Large intestine (tissue), 3 donors: ENCODE results near the gene PRKN. TPM values are rescaled to one million over a fixed set of nuclear protein-coding genes. Genes with fewer than 3 reads are reported as not detected.

Source experiments
- DNase-seq, 2 donors: peaks; one replicate each; pipeline versions ENCODE4 v3.0.0 to v3.0.0-alpha.2; 2013
- H3K27ac ChIP-seq: one replicate; pipeline ENCODE4 v1.5.1; 2013; ENCODE audit warnings: low read length
- H3K27me3 ChIP-seq: 2 replicates; pipeline ENCODE4 v1.6.1; 2013; ENCODE audit warnings: low read length; ENCODE audit not compliant: control insufficient read depth, insufficient read depth
- H3K36me3 ChIP-seq: 2 replicates; pipeline ENCODE4 v1.6.1; 2013; ENCODE audit warnings: low read length; ENCODE audit not compliant: control insufficient read depth, insufficient read depth
- H3K4me1 ChIP-seq: one replicate; pipeline ENCODE4 v1.6.1; 2013; ENCODE audit warnings: low read length; ENCODE audit not compliant: control insufficient read depth, insufficient read depth
- H3K4me3 ChIP-seq: one replicate; pipeline ENCODE4 v1.5.1; 2013; ENCODE audit warnings: low read length
- H3K9me3 ChIP-seq: one replicate; pipeline ENCODE4 v1.6.1; 2013; ENCODE audit warnings: mild to moderate bottlenecking, low read depth, low read length, moderate library complexity; ENCODE audit not compliant: control insufficient read depth
- WGBS: methylation state at CpG from one replicate; pipeline ENCODE4 v1.1.5; 2013; ENCODE audit warnings: low lambda C conversion rate; ENCODE audit not compliant: insufficient coverage; 5-methylcytosine and 5-hydroxymethylcytosine counted together
- polyA plus RNA-seq: library from polyadenylated mRNA; unstranded; fragments of 120-200 nt; gene quantifications from one replicate; pipeline ENCODE4 v1.2.1, GENCODE V29; 2013

The PRKN gene
- polyA plus RNA-seq, 1 donor = 2.5 TPM

DNA sequence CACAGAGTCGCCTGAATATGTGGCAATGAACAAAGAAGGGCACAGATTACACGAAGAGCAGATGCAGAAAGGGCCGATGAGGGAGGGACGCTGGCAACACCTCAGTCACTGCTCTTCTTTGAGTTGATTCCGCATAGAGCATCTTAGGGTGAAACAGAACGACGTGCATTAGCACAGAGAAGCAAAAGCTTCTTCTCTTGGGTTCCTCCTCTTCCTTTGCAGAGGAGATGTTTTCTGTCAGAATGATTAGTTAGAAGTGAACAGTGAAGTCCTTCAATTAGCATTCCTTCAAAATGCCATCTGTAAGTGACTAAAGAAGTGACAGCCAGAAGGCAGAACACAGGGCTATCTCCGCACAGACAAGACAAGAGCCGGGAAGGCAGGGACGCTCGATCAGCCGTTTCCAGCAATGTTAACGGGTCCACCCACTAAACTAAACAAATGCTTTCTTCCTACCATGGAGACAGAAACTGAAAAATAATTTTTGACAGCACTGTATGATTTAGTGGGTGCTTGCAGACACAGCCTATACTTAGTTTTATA lies 1233.9 kb downstream of the PRKN start:
- Histone ChIP-seq H3K4me1 (no peaks in the 10 kb centered on the region), H3K36me3 (no peaks in the 10 kb centered on the region), H3K4me3 (no peak overlapping the region), H3K27ac (no peak overlapping the region), H3K27me3 (no peaks in the 10 kb centered on the region), H3K9me3 (no peaks in the 10 kb centered on the region)
- no CpG with 5 or more reads among the region's 13 CpGs for WGBS
- no peak for DNase-seq

DNA sequence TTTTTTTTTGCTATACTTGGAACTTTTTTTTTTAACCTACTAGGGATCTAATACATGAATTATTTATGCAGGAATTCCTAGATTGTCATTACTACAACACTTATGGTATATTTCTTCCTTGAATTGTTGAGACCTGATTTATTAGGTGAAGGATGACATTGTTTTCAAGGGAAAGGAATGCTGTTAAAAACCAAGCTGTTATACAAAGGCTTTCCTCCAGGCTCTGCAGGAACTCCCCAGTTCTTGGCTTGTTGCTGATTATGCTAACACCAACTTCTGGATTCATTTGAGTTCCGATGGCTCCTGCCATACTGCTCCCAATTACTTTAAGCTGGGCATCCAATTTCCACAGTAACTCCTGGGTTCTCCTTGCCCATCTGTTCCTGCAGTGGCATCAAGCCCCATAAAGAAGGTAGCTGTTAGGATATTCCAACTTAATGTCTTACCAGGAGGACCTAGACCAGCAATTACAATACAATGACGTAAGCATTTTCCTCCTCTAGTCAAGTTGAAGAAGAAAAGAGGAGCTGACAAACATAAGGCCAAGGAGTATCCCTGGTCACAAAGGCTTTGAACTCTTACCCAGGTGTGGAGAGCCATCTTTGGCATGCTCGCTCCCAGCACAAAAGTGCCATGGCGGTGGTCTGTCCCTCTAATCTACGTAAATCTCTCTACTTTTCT lies 1237.8 kb downstream of the PRKN start:
- WGBS = 100% methylated on average over 2 of the region's 5 CpGs
- Histone ChIP-seq H3K36me3 (no peaks in the 10 kb centered on the region), H3K9me3 (no peaks in the 10 kb centered on the region), H3K27ac (no peak overlapping the region), H3K4me3 (no peak overlapping the region), H3K27me3 (no peaks in the 10 kb centered on the region), H3K4me1 (no peaks in the 10 kb centered on the region)
- no peak for DNase-seq

DNA sequence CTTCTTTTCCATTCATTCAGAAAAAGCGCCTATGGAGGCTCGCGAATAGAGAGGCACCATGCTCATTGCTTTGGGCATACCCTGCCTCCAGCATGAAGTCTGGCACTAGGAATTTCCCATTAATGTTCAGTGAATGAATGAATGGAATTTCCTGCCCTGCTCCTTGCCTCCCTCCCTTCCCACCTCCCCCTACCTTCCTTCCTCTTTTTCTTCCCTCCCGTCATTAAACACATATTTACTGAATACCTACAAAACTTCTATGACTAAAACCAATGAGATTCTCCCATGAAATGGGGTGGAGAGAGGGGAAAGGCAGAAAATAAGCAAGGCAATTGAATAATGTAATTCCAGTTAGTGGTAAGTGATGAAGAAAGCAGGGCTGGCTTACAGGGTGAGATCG lies 1239.9 kb downstream of the PRKN start:
- H3K4me1 ChIP-seq = no peaks in the 10 kb centered on the region
- H3K27ac ChIP-seq = no peak overlapping the region
- no peaks in the 10 kb centered on the region for H3K36me3 ChIP-seq
- DNase-seq = no peak
- H3K27me3 ChIP-seq = no peaks in the 10 kb centered on the region
- H3K9me3 ChIP-seq = no peaks in the 10 kb centered on the region
- H3K4me3 ChIP-seq = no peak overlapping the region
- WGBS = no CpG with 5 or more reads among the region's 5 CpGs

DNA sequence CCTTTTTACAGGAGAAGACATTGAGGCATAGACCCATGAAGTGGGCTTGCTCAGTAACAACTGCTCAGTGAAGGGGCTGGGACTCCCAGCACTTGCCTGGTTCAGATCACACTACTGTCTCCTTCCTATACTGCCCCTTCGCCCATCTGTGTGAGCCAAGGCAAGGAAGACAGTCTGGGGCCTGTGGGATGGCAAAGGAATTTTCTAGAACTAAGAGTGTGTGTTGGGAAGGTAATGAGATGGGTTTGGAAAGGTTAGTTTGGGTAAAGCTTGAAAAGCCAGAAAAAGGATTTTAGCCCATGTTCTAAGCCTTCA lies 1240.4 kb downstream of the PRKN start:
- no peak overlapping the region for H3K4me3 ChIP-seq
- no peaks in the 10 kb centered on the region for H3K27me3 ChIP-seq
- WGBS = no CpG with 5 or more reads among the region's 1 CpG
- H3K36me3 ChIP-seq = no peaks in the 10 kb centered on the region
- no peaks in the 10 kb centered on the region for H3K4me1 ChIP-seq
- DNase-seq = no peak
- H3K9me3 ChIP-seq = no peaks in the 10 kb centered on the region
- H3K27ac ChIP-seq = no peak overlapping the region

DNA sequence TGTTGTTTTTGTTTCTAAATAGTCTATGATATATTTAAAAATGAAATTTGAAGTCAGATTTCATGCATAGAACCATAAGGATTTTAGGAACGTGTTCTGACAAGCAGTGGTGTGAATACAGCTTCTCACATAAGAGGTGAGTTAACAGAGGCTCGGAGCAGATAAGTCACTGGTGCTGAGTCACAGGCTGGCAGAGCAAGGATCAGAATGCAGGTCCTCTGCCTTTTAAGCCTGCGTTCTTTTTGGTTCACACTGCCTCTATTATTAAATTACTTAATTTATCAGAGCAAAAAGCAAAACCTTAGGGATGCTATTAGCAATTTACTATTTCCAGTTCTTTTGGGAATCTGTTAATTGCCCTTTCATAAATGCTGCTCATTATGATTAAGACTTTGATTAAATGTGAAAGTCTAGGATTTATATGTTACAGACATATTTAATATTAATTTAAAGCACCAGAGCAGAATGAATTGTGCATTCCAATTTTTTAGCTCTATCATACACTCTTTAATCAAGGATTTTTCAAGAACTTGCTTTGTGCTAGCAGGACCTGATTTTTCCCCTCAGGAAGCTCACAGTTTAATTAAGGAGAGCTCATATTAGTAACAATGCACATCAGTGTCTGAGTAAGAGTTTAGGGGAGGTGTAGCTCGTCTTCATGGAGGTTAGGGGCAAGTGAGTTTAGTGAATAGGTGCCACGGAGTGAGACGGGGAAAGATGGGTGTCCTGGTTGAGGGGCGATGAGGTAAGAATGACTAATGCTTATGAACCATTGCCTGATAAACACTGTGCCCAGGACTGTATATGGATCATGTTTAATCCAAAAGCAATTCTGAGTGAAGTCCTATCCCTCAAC lies 1241.0 kb downstream of the PRKN start:
- Histone ChIP-seq H3K36me3 (no peaks in the 10 kb centered on the region), H3K27me3 (no peaks in the 10 kb centered on the region), H3K4me3 (no peak overlapping the region), H3K9me3 (no peaks in the 10 kb centered on the region), H3K4me1 (no peaks in the 10 kb centered on the region), H3K27ac (no peak overlapping the region)
- WGBS = 87% methylated on average over 3 of the region's 7 CpGs
- DNase-seq = no peak

DNA sequence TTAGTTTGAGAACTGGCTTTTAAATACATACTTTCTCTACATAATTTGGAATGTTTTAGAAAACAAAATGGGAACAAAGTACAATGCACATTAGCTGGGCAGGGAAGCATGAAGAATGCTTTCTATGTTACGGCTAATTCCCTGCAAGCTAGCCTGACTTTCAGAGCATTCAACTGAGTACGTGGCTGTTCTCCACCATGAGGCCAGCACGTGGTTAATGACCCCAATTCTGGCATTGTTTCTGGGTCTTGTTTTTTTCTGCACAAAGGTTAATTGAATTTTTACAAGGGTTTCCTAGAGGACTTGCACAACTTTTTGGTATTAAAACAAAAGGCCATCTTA lies 1245.1 kb downstream of the PRKN start:
- H3K4me1 ChIP-seq = no peaks in the 10 kb centered on the region
- WGBS = no CpG with 5 or more reads among the region's 3 CpGs

DNA sequence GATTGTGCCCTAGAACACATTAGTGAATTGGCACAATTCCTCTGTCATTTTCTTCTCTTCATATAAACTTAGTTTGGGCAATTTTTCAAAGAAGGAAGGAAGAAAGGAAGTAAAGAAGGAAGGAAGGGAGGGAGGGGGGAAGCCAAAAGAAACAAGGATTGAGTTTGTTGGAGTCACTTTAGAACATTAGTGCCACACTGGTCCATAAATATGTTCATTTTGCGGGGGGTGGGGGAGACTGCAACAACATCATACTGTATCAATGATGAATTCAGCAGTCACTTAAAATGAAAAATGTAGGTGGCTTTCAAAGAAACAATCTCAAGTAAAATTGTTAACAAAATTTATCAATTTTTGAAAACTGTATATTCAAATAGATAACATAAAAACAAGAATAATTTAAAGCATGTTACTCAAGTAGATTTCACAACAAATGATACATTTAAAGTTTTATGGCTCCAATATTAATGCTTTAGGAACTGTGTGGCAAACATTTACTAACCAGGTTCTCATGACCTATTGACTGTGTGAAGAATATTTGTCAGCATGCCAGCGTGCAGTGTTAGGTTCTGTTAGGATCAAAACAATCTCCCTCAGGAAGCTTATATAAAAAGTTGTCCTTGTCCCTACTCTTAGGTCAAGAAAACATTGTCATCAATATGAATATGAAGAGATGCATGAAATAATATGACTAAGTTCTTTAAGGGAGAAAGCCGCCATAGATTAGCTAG lies 1245.6 kb downstream of the PRKN start:
- Histone ChIP-seq H3K36me3 (no peaks in the 10 kb centered on the region), H3K4me1 (no peaks in the 10 kb centered on the region), H3K27ac (no peak overlapping the region), H3K27me3 (no peaks in the 10 kb centered on the region), H3K9me3 (no peaks in the 10 kb centered on the region), H3K4me3 (no peak overlapping the region)
- no peak for DNase-seq
- no CpG with 5 or more reads among the region's 3 CpGs for WGBS

More for the DNA sequence above, 1245.1 kb downstream of the PRKN start:
- H3K27ac ChIP-seq = no peak overlapping the region
- no peak overlapping the region for H3K4me3 ChIP-seq
- H3K36me3 ChIP-seq = no peaks in the 10 kb centered on the region
- H3K27me3 ChIP-seq = no peaks in the 10 kb centered on the region
- DNase-seq = no peak
- H3K9me3 ChIP-seq = no peaks in the 10 kb centered on the region

DNA sequence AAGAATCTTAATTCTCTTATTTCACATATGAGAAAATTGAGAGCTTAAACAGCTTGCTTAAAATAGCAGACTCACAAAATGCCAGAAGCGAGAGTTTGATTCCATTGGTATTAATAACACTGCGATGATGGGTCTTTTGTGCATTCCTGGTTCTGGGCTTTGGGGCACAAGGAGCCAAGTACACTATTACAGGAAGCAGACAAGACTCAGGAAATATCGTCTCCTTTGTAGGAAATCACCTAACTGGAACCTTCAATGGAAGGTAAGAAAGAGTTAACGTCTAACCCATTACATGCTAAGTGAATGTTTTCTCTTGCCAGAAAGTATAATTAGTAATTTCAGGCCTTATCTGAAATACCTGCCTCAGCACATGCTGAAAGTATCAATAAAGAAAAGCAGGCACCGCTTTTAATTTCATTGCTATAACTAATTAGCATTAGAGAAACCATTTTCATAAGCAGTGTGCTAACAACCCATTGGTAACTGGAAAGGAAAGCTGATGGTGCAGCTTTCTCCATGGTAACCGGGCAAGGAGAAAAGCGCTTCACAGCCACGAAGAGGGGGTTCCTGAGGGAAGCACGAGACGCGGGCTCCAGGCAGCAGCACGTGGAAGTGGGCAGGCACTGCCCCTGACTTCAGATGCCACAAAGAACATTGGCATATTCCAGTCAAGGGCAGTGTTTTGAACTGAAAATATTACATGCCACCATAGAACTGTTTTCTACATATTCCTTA lies 1247.0 kb downstream of the PRKN start:
- no peak overlapping the region for H3K4me3 ChIP-seq
- no peaks in the 10 kb centered on the region for H3K4me1 ChIP-seq
- no peaks in the 10 kb centered on the region for H3K9me3 ChIP-seq
- H3K36me3 ChIP-seq = no peaks in the 10 kb centered on the region
- WGBS = no CpG with 5 or more reads among the region's 12 CpGs
- H3K27me3 ChIP-seq = no peaks in the 10 kb centered on the region
- no peak for DNase-seq
- no peak overlapping the region for H3K27ac ChIP-seq

DNA sequence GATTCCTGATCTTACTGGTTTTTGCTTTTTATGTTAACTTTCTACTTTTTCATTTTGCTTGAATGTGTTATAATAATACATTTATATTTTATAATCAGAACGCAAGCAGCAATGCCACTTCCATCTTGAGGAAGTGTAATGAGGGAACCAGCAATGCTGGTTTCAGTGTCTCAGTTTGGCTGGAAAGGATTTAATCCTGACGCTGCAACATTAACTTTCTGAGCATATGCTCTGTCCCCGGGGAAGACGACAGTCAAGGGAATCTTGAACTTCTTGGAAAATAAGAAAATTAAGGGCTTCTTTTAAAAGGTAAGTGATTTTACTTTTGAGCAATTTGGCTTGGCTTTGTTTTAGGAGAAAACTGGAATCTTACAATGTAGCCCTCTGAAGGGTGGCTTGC lies 1248.2 kb downstream of the PRKN start:
- H3K4me3 ChIP-seq = no peak overlapping the region
- no CpG with 5 or more reads among the region's 4 CpGs for WGBS
- no peak for DNase-seq
- no peaks in the 10 kb centered on the region for H3K36me3 ChIP-seq
- H3K27ac ChIP-seq = no peak overlapping the region
- no peaks in the 10 kb centered on the region for H3K27me3 ChIP-seq
- H3K4me1 ChIP-seq = no peaks in the 10 kb centered on the region
- no peaks in the 10 kb centered on the region for H3K9me3 ChIP-seq

DNA sequence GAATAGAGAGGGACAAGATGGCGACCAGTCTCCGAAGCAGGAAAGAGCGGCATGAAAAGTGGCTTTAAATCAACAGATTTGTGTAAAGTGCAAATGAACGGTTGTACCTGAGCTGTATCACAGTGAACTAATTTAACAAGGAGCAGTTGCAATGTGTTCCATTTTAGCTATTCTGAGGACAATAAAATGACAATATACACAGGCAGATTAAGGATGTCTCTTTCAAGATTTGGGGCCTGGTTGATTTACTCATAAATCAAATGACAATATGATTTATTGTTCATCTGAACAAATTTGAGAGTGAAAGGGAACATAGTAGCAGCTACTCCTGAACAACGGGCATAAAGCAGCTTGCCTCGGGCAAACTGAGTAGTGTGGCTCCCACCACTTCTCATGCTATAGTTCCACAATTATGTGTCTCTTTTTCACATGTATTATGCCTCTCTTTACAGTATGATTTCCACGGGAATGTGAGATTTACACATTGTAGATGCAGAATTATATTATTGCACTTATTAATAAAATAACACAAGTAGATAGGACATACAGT lies 1249.6 kb downstream of the PRKN start:
- no CpG with 5 or more reads among the region's 7 CpGs for WGBS
- no peaks in the 10 kb centered on the region for H3K36me3 ChIP-seq
- H3K4me3 ChIP-seq = no peak overlapping the region
- H3K4me1 ChIP-seq = no peaks in the 10 kb centered on the region
- H3K9me3 ChIP-seq = no peaks in the 10 kb centered on the region
- no peak overlapping the region for H3K27ac ChIP-seq
- H3K27me3 ChIP-seq = no peaks in the 10 kb centered on the region
- DNase-seq = no peak
